GM19438 (cell line): ENCODE measurements around the gene CRYBG1.

Experiments used
- ATAC-seq: cut with Tn5 transposase; IDR thresholded peaks from one replicate; pipeline ENCODE4 v1.9.1; 2021; ENCODE audit warnings: low read depth; ENCODE audit not compliant: unreplicated experiment

The CRYBG1 gene

DNA sequence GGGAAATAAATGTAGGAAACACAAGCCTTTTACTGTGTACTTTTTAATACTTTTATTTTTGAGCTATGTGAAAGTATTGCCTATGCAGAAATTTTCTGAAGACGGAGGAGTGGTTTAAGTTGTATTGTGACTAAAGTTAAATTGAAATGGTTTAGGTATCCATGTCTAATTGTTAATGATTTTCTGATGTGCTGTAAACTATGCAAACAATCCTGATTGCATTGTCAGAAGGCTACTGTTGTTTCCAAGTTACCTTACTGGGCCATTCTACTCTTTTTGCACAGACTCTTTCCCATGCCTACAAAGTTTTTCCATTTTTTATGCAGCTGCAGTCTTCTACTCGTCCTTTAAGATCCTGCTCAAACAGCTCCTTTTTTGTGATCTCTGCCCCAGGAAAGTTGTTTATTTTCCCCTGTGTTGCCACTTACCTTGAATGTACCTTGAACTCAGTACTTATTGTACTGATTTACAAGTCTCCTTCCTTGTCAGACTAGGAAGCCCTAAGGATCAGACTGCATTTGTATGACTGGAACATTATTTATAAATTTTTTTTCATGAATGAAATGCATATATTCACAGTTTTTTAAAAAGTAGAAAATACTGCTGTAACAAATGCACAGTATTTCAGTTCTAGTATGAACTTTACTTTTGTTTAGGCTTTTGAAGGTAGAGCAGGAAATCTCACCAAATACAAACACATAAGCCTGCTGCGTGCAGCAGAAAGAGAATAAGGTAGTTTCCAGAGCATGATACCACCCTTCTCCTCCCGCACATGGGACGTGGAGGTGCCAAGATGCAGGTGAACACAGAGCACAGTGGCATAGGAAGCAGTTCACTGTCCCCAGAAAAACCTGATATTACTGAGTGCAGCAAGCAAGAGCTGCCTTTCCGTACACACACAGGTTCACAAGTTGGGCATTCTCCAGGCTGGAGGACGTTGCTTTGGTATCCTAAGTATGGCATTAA is 97.8 kb downstream of the CRYBG1 start:
- ATAC-seq, result no peak

DNA sequence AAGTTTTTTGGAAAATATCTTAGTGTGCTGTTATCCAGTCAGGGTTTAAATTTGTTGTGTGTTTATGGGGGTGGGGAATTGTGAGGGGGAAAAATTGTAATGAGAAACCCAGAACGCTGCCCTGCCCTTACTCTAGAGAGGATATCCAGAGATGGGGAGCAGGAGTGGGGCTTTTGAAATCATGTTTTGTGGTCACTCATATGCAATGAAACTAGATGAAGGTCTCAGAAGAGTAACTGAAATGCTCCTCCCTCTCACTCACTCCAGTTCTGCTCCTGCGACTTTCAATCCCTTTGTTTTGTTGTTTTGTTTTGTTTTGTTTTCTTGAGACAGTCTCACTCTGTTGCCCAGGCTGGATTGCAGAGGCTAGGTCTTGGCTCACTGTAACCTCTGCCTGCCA is 100.0 kb downstream of the CRYBG1 start:
- ATAC-seq, result no peak

GRCh38 chr6:106461084-106461483 is 100.6 kb downstream of the CRYBG1 start:
- ATAC-seq, result no peak

DNA sequence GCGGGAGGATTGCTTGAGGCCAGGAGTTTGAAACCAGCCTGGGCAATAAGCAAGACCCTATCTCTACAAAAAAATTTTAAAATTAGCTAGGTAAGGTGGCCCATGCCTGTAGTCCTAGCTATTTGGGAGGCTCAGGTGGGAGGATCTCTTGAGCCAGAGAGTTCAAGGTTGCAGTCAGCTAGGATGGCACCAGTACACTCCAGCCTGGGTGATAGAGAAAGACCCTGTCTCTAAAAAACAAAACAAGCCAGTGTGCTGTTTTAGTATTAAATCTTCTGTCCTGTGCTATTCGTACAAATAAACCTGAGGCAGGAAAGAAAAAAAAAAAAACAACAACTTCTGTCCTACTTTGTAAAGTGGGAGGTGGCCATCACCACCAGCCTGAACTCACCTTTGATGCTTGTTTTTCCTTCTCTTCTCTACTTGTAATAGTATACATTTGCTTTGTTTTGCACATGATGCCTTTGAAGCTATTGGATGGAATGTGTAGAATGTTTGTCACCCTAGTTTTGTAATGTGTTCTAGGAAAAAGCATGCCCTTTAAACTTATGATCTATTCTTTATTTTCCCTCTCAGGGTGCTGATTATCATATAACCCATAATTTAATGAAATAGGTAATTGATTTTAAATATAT is 102.5 kb downstream of the CRYBG1 start:
- no peak for ATAC-seq

DNA sequence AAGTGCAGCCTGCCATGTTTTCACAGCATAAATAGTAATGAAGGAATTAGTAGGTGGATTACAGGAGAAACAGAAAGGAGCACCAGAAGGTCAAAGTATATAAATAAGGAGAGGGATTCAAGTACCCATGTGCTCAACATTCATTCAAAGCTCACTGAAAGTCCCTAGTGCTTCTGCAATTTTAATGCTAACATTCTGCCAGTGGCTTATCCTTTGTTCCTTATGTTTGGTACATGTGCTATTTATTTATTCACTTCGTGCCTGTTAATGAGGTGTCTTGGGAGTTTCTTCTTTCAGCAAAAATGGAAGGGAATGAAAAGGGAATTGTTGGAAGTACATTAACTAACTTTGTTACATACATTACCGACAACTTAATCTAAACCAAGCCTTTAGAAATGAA is 105.7 kb downstream of the CRYBG1 start:
- no peak for ATAC-seq

GRCh38 chr6:106468935-106469334 is 108.4 kb downstream of the CRYBG1 start:
- no peak for ATAC-seq

DNA sequence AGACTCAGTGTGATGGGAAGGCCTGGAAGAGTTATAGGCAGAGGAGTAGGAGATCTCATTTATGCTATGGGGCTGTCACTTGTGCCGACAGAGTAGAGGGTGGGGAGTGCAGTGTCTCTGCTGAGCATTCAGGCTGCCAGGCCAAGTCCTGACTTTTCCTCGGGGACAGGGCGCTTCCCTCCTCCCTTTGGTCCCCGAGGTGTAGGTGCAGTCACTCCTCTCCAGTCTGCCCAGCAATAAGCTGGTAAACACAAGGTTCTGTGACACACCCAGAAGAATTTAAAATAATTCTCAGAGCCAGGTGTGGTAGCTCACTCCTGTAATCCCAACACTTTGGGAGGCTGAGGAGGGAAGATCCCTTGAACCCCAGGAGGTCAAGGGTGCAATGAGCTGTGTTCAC is 109.4 kb downstream of the CRYBG1 start:
- no peak for ATAC-seq

GRCh38 chr6:106470316-106470715 is 109.8 kb downstream of the CRYBG1 start:
- ATAC-seq, result no peak

- ATAC-seq, result no peak
Measured at GRCh38 chr6:106470811-106471210, 110.3 kb downstream of the CRYBG1 start.

DNA sequence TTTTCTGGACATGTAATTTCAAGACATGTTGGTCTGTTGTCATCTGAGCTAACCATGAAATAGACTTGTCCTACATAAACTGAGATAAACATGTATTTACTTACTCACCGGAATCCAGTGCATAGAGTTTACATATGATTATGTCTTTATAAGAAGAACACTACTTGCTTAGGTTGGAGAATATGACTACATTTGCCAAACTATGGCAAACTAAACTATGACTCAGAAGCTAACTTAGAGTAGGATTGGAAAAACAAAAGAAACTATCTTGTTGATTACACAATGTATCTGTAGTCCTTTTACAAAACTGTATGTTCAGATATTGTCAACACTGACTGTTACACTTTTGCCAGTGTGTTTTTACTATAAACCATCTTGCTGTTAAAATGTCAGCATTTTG is 113.3 kb downstream of the CRYBG1 start:
- no peak for ATAC-seq

DNA sequence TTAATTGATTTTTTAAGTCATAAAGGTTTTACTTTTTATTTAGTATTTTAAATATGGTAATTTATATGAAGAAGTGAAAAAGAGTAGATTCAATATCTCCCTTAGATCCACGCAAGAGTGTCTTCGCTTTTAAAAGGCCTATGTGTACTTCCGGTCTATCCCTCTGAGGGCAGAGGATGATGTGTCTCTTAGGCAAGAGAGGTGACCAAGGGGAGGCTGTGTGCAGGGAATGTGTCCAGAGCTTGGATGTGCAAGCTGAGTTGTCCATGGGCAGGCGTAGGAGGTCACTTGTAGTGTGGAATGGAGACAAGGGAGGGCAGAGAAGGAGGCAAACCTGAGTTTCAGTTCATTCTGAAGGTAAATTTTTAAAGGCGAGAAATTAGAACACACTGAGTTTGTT is 113.9 kb downstream of the CRYBG1 start:
- no peak for ATAC-seq

DNA sequence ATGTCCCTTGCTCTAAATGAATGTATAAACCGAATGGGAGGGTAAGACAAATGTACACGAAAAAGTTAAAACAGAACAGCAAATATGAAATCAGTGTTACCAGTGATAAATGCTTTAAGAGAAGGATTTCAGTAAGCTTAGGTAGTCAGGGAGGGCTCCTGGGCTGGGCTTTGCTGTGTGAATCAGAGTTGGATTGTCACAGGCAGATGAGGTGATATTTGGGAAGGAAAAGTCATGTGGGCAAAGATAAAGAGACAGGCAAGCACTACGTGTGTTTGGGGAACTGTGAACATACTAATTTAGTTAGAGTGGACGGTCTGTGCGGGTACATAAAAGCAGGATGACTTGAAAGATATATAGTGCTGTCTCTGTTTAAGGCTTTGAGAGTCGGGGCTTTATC is 114.8 kb downstream of the CRYBG1 start:
- no peak for ATAC-seq

DNA sequence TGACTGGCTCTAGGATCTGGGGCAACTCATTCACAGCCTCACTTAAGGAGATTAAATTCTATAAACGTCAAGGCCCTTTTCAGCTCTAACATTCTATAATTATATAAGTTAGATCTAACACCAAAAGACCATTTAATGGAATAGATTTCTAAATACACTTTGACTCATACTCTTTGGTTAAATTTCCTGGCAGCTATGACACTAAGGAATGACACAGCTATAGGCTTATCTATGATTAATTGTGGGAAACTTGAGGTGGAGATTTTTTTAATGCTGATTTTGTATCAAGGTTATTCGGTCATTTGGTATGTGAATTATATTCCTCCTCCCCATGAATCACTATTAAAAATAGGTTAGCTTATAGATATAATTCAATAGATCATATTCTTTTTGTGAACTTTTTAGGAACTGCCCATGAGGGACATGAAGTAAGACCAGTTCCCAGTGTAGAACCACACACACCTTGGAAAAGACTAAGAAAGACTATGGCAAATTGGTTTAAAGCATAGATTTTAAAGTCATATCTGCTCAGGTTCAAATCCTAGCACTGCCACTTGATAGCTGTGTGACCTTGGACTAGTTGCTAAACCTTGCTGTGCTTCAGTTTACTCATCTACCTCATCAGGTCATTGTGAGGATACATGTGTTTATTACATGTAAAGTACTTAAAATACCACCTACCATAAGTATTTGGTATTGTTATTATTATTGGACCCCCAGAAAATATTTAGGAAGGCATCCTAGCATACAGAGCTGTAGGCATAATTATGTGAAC is 116.0 kb downstream of the CRYBG1 start:
- ATAC-seq, result no peak

- no peak for ATAC-seq
Measured at GRCh38 chr6:106477146-106477545, 116.6 kb downstream of the CRYBG1 start.

- ATAC-seq, result no peak
Measured at GRCh38 chr6:106477790-106478189, 117.3 kb downstream of the CRYBG1 start.

GRCh38 chr6:106486236-106486635 is 125.7 kb downstream of the CRYBG1 start:
- no peak for ATAC-seq

DNA sequence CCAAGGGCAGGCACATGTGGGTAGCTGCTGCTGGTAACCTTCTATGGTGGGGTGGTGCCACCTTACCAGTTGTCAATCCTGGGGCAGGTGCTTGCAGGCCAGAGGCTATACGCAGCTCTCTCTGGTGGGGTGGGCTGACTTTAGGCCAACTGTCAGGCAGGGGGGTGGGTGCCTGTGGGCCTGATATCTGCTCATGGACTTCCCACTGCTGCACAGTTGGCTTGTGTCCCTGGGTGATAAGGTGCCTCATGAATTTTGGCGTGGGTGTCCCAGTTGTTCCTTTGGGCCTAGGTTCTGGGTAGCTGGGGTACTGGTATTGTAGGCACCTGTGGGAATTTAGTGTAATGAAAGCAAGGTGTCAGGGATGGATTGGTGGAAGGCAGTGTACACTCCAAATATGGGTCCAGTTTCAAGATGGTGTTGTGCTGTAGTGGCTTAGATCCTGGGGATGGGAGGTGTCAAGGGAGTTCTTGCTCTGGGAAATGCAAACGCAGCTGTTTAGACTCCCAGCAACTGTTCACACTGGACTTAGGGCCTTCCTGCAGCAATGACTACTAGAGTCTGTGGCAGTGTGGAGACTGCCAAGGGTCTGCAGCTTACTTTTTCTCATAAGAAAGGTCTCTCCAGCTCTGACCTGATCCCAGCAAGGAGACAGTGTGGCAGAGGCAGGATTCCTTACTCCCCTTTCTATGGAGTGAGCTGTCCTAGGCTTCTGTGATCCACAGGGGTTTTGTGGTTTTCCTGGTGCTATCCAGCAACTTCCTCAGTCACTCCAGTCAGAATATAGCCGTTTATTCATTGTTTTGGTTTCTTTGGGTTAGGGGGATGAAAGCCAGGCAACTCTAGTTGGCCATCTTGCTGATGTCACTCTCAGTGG is 128.2 kb downstream of the CRYBG1 start:
- ATAC-seq, result no peak

GRCh38 chr6:106490030-106490429 is 129.5 kb downstream of the CRYBG1 start:
- no peak for ATAC-seq

- ATAC-seq, result no peak
Measured at GRCh38 chr6:106490436-106490835, 129.9 kb downstream of the CRYBG1 start.

DNA sequence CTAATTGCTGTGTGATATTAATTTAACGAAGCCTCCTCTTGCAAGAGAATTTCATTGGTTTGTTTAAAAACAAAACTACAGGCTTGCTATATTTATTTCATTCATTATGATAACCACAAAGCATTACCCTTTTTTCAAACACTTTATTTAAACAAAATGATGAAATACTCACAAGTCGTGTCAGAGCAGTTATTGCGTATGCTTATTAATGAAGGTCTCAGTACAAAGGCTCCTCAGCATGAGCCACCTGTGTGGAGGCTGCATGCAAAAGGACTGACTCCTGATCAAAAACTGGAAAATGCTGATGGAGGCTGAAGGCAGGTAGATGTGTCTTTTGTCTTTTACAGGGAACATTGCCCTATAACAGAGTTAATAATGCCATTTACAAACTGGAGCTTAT is 130.5 kb downstream of the CRYBG1 start:
- no peak for ATAC-seq
